Activated T-helper 17 cell treated with anti-CD3 and anti-CD28 coated beads, Interleukin-2, amount 50 U/mL, for 72 hours (primary cell): ENCODE data around the gene SRP14. TPM values are rescaled to one million over a fixed set of nuclear protein-coding genes. Genes with fewer than 3 reads are reported as not detected.
"Not testable (repeated sequence)": the region's sequence is repeated elsewhere in the genome, so short reads cannot be mapped to it uniquely, and the experiment has no call there.

Experiments
- ATAC-seq: fragments of 150-1000 bp; cut with Tn5 transposase; replicated peaks from 2 replicates; pipeline ENCODE4 v1.10.0; 2021; ENCODE audit warnings: mild to moderate bottlenecking, moderate library complexity
- H3K27ac Mint-ChIP-seq: one replicate; pipeline ENCODE4 v1.8.0; 2022; ENCODE audit warnings: mixed read lengths
- H3K27me3 Mint-ChIP-seq: one replicate; pipeline ENCODE4 v1.8.0; 2022; ENCODE audit warnings: mixed read lengths
- H3K36me3 Mint-ChIP-seq: one replicate; pipeline ENCODE4 v1.8.0; 2022; ENCODE audit warnings: low read depth, mild to moderate bottlenecking, mixed read lengths
- H3K4me1 Mint-ChIP-seq: one replicate; pipeline ENCODE4 v1.8.0; 2022; ENCODE audit warnings: mixed read lengths
- H3K4me3 Mint-ChIP-seq: one replicate; pipeline ENCODE4 v1.8.0; 2022; ENCODE audit warnings: mild to moderate bottlenecking, mixed read lengths
- H3K9me3 Mint-ChIP-seq: one replicate; pipeline ENCODE4 v1.8.0; 2022; ENCODE audit warnings: mixed read lengths
- total RNA-seq, 2 donors: library from RNA; stranded (reverse); gene quantifications; one replicate each; pipeline ENCODE4 v1.2.3, GENCODE V29; 2022

The SRP14 gene
- total RNA-seq, 2 donors from 2014 or later = 121 to 140 TPM

DNA sequence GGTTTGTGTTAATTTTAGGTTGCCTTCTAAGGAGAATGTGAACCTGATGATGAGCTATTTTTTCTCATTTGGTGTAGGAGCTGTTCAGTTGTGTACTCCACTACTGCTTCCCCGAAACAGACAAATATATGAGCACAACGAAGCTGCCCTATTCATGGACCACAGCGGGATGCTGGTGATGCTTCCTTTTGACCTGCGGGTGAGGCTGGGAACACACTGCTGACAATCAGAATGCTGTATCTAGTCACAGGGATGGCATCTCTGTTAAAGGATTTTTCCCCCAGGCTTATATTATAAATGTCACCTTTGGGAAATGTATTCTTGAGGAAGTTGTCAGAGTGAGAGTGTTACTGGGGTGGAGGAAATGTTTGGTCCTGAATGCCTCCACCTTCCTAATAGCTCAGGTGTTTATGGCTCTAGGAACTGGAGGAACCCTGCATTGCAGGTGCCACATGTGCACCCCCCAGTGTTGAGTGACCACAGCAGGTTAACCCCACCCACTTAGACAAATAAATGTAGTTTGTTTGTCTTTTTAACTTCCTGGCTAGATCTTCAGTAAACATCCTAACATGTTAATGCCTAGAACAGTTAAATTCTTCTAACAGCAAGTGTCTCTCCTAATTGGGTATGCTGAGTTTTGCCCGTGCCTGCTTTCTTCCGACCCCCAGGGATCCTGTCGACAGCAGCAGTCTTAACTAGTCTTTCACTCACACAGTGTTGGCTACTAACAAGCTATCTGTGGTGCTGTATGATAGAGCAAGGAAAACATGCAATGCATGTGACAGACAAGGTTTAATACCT lies 35.7 kb downstream of the SRP14 start:
- no peak overlapping the region for H3K27ac Mint-ChIP-seq
- no peak overlapping the region for H3K4me3 Mint-ChIP-seq
- H3K36me3 Mint-ChIP-seq = peaks cover 68% of the 10 kb centered on the region
- H3K9me3 Mint-ChIP-seq = no peaks in the 10 kb centered on the region
- no peak for ATAC-seq
- no peaks in the 10 kb centered on the region for H3K27me3 Mint-ChIP-seq
- H3K4me1 Mint-ChIP-seq = no peaks in the 10 kb centered on the region

DNA sequence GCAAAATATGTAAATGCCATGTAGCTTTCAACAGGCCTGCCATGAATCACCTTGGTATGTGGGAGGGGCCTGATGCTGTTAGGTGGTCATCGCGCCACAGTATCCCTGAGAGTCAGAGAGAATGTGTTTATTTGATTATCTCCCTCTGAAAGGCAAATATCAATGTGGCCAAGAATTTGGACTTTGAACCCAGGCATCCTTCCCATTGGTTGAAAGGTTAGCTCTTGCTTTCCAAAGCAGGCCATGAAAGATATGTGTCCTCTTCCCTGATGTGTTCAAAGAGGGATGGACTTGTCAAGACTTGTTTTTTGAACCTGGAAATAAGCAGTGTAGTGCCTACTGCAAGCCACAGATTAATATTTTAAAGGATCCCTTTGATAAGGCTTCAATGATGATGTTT lies 36.7 kb downstream of the SRP14 start:
- no peak for ATAC-seq
- H3K4me3 Mint-ChIP-seq = no peak overlapping the region
- no peaks in the 10 kb centered on the region for H3K4me1 Mint-ChIP-seq
- H3K27me3 Mint-ChIP-seq = no peaks in the 10 kb centered on the region
- H3K9me3 Mint-ChIP-seq = no peaks in the 10 kb centered on the region
- H3K27ac Mint-ChIP-seq = no peak overlapping the region
- peaks cover 69% of the 10 kb centered on the region for H3K36me3 Mint-ChIP-seq

DNA sequence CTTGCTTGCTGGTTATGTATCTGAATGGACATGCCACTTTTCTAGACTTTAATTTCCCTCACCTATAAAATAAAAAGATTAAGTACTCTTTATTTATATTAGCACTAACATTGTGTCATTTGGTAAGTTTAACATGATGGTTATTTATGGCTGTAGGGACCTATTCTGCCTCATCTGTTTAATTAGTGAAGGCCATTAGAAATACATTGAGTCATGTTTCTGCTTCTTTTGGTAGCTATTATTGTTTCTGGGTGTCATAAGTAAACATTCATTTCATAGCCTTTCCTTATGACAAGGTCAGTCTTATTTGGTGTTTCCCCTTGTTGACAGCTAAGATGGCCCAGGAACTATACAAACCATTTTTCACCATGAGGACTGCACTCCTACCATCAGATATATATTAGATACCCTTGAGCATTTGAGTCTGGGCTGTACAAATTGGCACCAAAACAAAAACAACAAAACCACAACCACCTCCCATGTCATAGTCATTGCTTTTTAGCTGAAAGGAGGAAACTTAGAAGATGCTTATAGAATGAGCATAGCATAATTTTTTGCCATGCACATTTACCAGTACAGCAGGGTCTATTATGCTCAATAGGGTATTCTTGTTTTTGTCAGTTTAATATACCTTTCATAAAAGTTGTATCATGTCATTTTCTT lies 39.3 kb downstream of the SRP14 start:
- no peaks in the 10 kb centered on the region for H3K4me1 Mint-ChIP-seq
- H3K27me3 Mint-ChIP-seq = no peaks in the 10 kb centered on the region
- no peak overlapping the region for H3K4me3 Mint-ChIP-seq
- H3K27ac Mint-ChIP-seq = no peak overlapping the region
- peaks cover 65% of the 10 kb centered on the region for H3K36me3 Mint-ChIP-seq
- no peaks in the 10 kb centered on the region for H3K9me3 Mint-ChIP-seq
- peak; percentile 23 for ATAC-seq

DNA sequence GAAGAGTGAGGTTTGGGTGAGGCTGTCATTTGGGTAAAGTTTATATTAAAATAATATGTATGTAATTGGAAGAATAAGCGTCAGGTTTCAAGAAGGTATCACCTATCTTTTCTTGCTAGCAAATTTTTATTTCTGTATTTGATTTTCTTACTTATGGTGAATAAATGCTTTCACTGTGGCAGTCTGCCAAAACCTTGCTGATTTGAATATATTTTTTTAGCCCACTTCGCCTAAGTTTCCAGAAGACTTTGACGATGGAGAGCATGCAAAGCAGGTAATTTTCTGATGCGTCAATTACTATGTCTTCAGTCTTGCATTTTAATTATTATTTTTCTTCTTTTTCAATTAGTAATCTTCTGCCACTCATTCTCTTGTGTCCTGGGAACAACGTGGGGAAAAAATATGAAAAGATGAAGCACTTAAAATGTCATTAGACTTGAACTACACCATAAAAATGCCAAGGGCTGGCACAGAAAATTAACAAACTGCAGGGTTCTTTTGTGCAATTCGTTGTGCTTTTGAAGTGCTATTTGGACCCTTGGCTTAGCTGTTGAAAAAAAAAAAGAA lies 40.4 kb downstream of the SRP14 start:
- Mint-ChIP-seq H3K36me3 (peaks cover 60% of the 10 kb centered on the region), H3K4me1 (no peaks in the 10 kb centered on the region), H3K9me3 (no peaks in the 10 kb centered on the region), H3K27me3 (no peaks in the 10 kb centered on the region), H3K4me3 (no peak overlapping the region), H3K27ac (no peak overlapping the region)
- no peak for ATAC-seq

- H3K4me1 Mint-ChIP-seq = no peaks in the 10 kb centered on the region
- H3K9me3 Mint-ChIP-seq = no peaks in the 10 kb centered on the region
- peaks cover 63% of the 10 kb centered on the region for H3K36me3 Mint-ChIP-seq
- H3K27me3 Mint-ChIP-seq = no peaks in the 10 kb centered on the region
- no peak overlapping the region for H3K27ac Mint-ChIP-seq
- no peak overlapping the region for H3K4me3 Mint-ChIP-seq
- ATAC-seq = no peak
Observed at GRCh38 chr15:39997639-39998038, 41.3 kb downstream of the SRP14 start.

DNA sequence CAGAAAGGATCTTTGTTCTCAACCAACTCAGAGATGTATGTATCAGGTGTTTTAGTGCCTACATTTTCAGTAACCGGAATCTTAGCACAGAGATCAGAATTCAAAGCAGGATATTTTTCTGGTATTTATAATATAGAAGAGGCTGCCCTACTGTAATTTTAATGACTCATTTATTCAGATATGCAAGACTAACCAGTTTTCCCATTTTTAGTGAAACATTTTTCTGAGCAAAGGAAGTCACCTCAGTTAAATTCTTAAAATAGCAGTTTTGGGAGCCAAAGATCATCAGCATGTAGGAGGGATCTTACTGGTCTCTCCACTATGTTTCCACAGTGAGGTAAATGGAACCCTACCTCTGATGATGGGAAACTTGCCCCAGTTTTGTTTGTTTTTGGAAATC lies 42.0 kb downstream of the SRP14 start:
- no peak overlapping the region for H3K27ac Mint-ChIP-seq
- H3K4me3 Mint-ChIP-seq = no peak overlapping the region
- H3K27me3 Mint-ChIP-seq = no peaks in the 10 kb centered on the region
- no peaks in the 10 kb centered on the region for H3K9me3 Mint-ChIP-seq
- no peak for ATAC-seq
- H3K4me1 Mint-ChIP-seq = no peaks in the 10 kb centered on the region
- peaks cover 63% of the 10 kb centered on the region for H3K36me3 Mint-ChIP-seq

DNA sequence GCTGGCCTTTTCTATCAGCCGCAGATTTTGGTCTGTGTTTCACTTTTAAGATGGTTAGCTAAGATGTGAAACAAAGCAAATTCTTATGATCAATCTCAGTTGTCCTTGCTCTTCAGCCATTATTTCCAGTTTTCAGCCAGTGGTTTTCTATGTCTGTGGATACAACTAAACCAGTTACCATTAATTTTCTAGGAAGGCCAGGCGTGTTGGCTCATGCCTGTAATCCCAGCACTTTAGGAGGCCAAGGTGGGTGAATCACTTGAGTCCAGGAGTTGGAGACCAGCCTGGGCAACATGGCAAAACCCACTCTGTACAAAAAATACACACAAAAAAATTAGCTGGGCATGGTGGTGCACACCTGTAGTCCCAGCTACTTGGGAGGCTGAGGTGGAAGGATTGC lies 42.8 kb downstream of the SRP14 start:
- ATAC-seq, H3K9me3 Mint-ChIP-seq, H3K27me3 Mint-ChIP-seq, H3K27ac Mint-ChIP-seq, H3K4me3 Mint-ChIP-seq, H3K4me1 Mint-ChIP-seq: not testable (repeated sequence)
- H3K36me3 Mint-ChIP-seq = peaks cover 67% of the 10 kb centered on the region

DNA sequence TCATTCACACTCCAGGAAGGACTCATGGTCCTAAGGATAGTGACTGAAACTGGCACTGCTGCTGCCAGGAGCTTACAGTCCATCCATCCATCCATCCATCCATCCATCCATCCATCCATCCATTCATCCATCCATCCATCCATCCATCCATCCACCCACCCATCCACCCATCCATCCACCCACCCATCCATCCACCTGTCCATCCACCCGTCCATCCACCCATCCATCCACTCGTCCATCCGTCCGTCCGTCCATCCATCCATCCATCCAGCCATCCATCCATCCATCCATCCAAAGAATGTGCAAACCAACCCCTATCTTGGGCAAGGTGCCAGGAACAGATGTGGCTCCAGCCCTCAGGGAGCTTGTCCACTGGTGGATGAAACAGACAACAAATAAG lies 46.0 kb downstream of the SRP14 start:
- ATAC-seq, H3K4me3 Mint-ChIP-seq, H3K9me3 Mint-ChIP-seq, H3K4me1 Mint-ChIP-seq, H3K27me3 Mint-ChIP-seq: not testable (repeated sequence)
- H3K27ac Mint-ChIP-seq = peak overlapping the region; percentile 6
- peaks cover 76% of the 10 kb centered on the region for H3K36me3 Mint-ChIP-seq

GRCh38 chr15:39990706-39991105 lies 48.3 kb downstream of the SRP14 start:
- H3K4me3 Mint-ChIP-seq = no peak overlapping the region
- peaks cover 61% of the 10 kb centered on the region for H3K36me3 Mint-ChIP-seq
- no peaks in the 10 kb centered on the region for H3K4me1 Mint-ChIP-seq
- no peak for ATAC-seq
- no peaks in the 10 kb centered on the region for H3K27me3 Mint-ChIP-seq
- H3K9me3 Mint-ChIP-seq = no peaks in the 10 kb centered on the region
- no peak overlapping the region for H3K27ac Mint-ChIP-seq

DNA sequence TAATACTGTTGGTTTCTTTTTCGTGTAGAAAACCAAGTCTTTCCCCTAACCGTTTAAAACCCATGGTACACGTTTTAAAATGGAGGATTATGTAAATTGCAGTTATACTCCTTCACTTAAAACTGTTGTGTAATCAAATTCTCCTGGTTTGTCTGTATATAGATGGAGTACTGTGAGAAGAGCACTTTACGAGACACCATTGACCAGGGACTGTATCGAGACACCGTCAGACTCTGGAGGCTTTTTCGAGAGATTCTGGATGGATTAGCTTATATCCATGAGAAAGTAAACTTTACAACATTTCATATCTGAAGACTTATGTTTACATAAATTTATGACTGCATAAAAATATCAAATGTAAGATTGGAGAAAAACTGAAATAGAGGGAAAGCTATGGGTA lies 51.2 kb downstream of the SRP14 start:
- H3K27me3 Mint-ChIP-seq = no peaks in the 10 kb centered on the region
- H3K4me1 Mint-ChIP-seq = no peaks in the 10 kb centered on the region
- H3K27ac Mint-ChIP-seq = no peak overlapping the region
- no peak for ATAC-seq
- H3K36me3 Mint-ChIP-seq = peaks cover 58% of the 10 kb centered on the region
- no peaks in the 10 kb centered on the region for H3K9me3 Mint-ChIP-seq
- H3K4me3 Mint-ChIP-seq = no peak overlapping the region

Other genes starting within 250 kb of the SRP14 start
- gene GPR176, start 118.9 kb downstream of the SRP14 start, total RNA-seq = under 1 TPM; 0.09 to 0.24 TPM
- 10 to 100 TPM; 25.9 to 34.1 TPM for gene EIF2AK4, start 105.1 kb downstream of the SRP14 start, total RNA-seq
- 10 to 100 TPM in 1 of 2 donors, 1 to 10 TPM in 1; 3.2 to 19.3 TPM for gene BMF, start 69.7 kb upstream of the SRP14 start, total RNA-seq
- 10 to 100 TPM; 85.7 to 99.5 TPM for gene BUB1B, start 121.9 kb upstream of the SRP14 start, total RNA-seq
- gene PAK6, start 199.9 kb upstream of the SRP14 start, total RNA-seq = 1 to 10 TPM in 1 of 2 donors, under 1 TPM in 1; 0.42 to 1.4 TPM
- gene ANKRD63, start 243.9 kb upstream of the SRP14 start, total RNA-seq = not detected